Sigmoid colon (tissue), 7 donors: Measurements from ENCODE around the gene TTLL13. TPM values are rescaled to one million over a fixed set of nuclear protein-coding genes. Genes with fewer than 3 reads are reported as not detected.
A peak's percentile ranks its signal among the peaks of the same experiment; 100 is the strongest.

Experiments used
- DNase-seq: peaks from one replicate; pipeline ENCODE4 v3.0.0-alpha.2; 2019
- H3K27ac ChIP-seq, 4 donors: fragments of 200-600 bp; sonication (generic); one replicate each; pipeline ENCODE4 v1.5.1; 2016 to 2019; ENCODE audit warnings: mild to moderate bottlenecking in 1 of 4
- H3K27me3 ChIP-seq, 3 donors: fragments of 200-600 bp; sonication (generic); one replicate each; pipeline ENCODE4 v1.5.1; 2019; ENCODE audit warnings: mild to moderate bottlenecking in 1 of 3
- H3K36me3 ChIP-seq, 4 donors: fragments of 200-600 bp; sonication (generic); one replicate each; pipeline ENCODE4 v1.5.1; 2016 to 2019
- H3K4me1 ChIP-seq, 4 donors: fragments of 200-600 bp; sonication (generic); one replicate each; pipeline ENCODE4 v1.5.1; 2017 to 2019
- H3K4me3 ChIP-seq, 4 donors: fragments of 200-600 bp; sonication (generic); one replicate each; pipeline ENCODE4 v1.5.1; 2017 to 2019; ENCODE audit warnings: mild to moderate bottlenecking in 2 of 4, moderate library complexity in 1 of 4
- H3K9me3 ChIP-seq, 4 donors: fragments of 200-600 bp in 3 of 4; sonication (generic) in 3 of 4; one replicate each; pipeline versions ENCODE4 v1.5.1 to v1.6.1; 2013 to 2019
- CTCF ChIP-seq, 4 experiments: fragments of 450-650 bp in 3 of 4; fragments of 200-600 bp in 1 of 4; IDR thresholded peaks; one replicate each; pipeline ENCODE4 v1.5.1; 2016 to 2019; ENCODE audit warnings: antibody characterized with exemption in 4 of 4, mild to moderate bottlenecking in 3 of 4, moderate library complexity in 2 of 4
- EP300 ChIP-seq, 4 donors: sonication (generic); formaldehyde crosslinking; IDR thresholded peaks; one replicate each; pipeline ENCODE4 v1.6.1; 2017; ENCODE audit warnings: antibody characterized with exemption in 4 of 4
- POLR2A ChIP-seq, 2 donors: fragments of 450-650 bp; IDR thresholded peaks; one replicate each; pipeline ENCODE4 v1.6.1; 2016; ENCODE audit warnings: antibody characterized with exemption in 2 of 2, mild to moderate bottlenecking in 2 of 2, moderate library complexity in 2 of 2
- POLR2AphosphoS5 ChIP-seq, 4 donors: sonication (generic); formaldehyde crosslinking; IDR thresholded peaks; one replicate each; pipeline ENCODE4 v1.6.1; 2017; ENCODE audit warnings: antibody characterized with exemption in 4 of 4
- WGBS, 2 donors: extraction: QIAGEN DNeasy Blood & Tissue Kit; methylation state at CpG; one replicate each; pipeline ENCODE4 v1.1.7; 2013; 5-methylcytosine and 5-hydroxymethylcytosine counted together
- intact Hi-C: fragments of 100-400 bp; cut with DNase I; formaldehyde crosslinking; loops from one replicate; pipeline ENCODE4 v1.15.1; 2023
- polyA plus RNA-seq, 3 donors: library from polyadenylated mRNA; stranded (reverse); fragments of 200-250 nt; gene quantifications; one replicate each; pipeline ENCODE4 v1.2.3, GENCODE V29; 2013
- total RNA-seq, 4 donors: library from RNA; depleted of rRNA; stranded (reverse); fragments of >200 nt; gene quantifications; one replicate each; pipeline ENCODE4 v1.1.0, GENCODE V29; 2016
- donor health status: healthy with polysubstance abuse.
- donor health status: Bipolar disorder and iron deficiency.
- donor health status: healthy.

The TTLL13 gene
- total and polyA plus RNA-seq, 7 donors = 0.25 TPM; not detected in 6

GRCh38 chr15:90234096-90234988, 15.0 kb upstream of the TTLL13 start, which contains the start of gene GDPGP1:
Gene GDPGP1, plus strand, starts transcription at chr15:90234209. Its CDS starts 6,700 bp downstream, at chr15:90240909.
- intact Hi-C loops = loop anchor here (1.0 to 10.0 kb wide), 3 partner anchors 32 to 340 kb away; partner anchors contain the start of gene AP3S2

GRCh38 chr15:90239371-90239770, 10.0 kb upstream of the TTLL13 start:
- no peak for DNase-seq
- Histone ChIP-seq H3K27me3 (no peaks in the 10 kb centered on the region), H3K4me3 (no peak overlapping the region), H3K4me1 (peaks cover 0 to 10% (median 8%) of the 10 kb centered on the region in 4 donors), H3K36me3 (peaks cover 0 to 50% (median 8%) of the 10 kb centered on the region in 4 donors), H3K27ac (no peak overlapping the region), H3K9me3 (no peaks in the 10 kb centered on the region)
- 83 to 84% methylated on average over 3 of the region's 3 CpGs for WGBS, 2 donors
- TF ChIP-seq POLR2A (IDR thresholded peaks at IDR 0.05) (no peak), EP300 (IDR thresholded peaks at IDR 0.05) (no peak), CTCF (IDR thresholded peaks at IDR 0.05) (no peak), POLR2AphosphoS5 (IDR thresholded peaks at IDR 0.05) (no peak)
- intact Hi-C loops = loop anchor here (10.0 kb wide), 1 partner anchor 345 kb away; the partner anchor contains the start of gene AP3S2

More at GRCh38 chr15:90234096-90234988, 15.0 kb upstream of the TTLL13 start, which contains the start of gene GDPGP1:
- Histone ChIP-seq H3K4me1 (peaks cover 0 to 51% (median 44%) of the 10 kb centered on the region in 4 donors), H3K27me3 (no peaks in the 10 kb centered on the region), H3K27ac (peak within 1 kb of the TSS; percentile 87 to 96 (median 92)), H3K9me3 (no peaks in the 10 kb centered on the region), H3K4me3 (peak within 1 kb of the TSS; percentile 71 to 91 (median 83)), H3K36me3 (peaks cover 0 to 56% (median 13%) of the 10 kb centered on the region in 4 donors)
- TF ChIP-seq CTCF (IDR thresholded peaks at IDR 0.05) = no peak
- peak; percentile 84 to 97 (median 96) for TF ChIP-seq POLR2AphosphoS5 (IDR thresholded peaks at IDR 0.05)
- no peak for TF ChIP-seq EP300 (IDR thresholded peaks at IDR 0.05)
- peak; percentile 68 to 79 for TF ChIP-seq POLR2A (IDR thresholded peaks at IDR 0.05)
- WGBS, 2 donors = 1 to 5% methylated on average over 49 of the region's 49 CpGs
- DNase-seq = no peak

GRCh38 chr15:90240856-90241255, 8.5 kb upstream of the TTLL13 start:
- Histone ChIP-seq H3K27ac (no peak overlapping the region), H3K4me1 (no peaks in the 10 kb centered on the region), H3K27me3 (no peaks in the 10 kb centered on the region), H3K36me3 (peaks cover 0 to 48% (median 8%) of the 10 kb centered on the region in 4 donors), H3K9me3 (no peaks in the 10 kb centered on the region), H3K4me3 (no peak overlapping the region)
- intact Hi-C loops = no loop called here
- WGBS, 2 donors = 91% methylated on average over 8 of the region's 8 CpGs
- no peak for DNase-seq
- TF ChIP-seq POLR2AphosphoS5 (IDR thresholded peaks at IDR 0.05) (no peak), EP300 (IDR thresholded peaks at IDR 0.05) (no peak), CTCF (IDR thresholded peaks at IDR 0.05) (no peak), POLR2A (IDR thresholded peaks at IDR 0.05) (no peak)

GRCh38 chr15:90241343-90242192, 7.8 kb upstream of the TTLL13 start:
- Histone ChIP-seq H3K9me3 (no peaks in the 10 kb centered on the region), H3K27me3 (no peaks in the 10 kb centered on the region), H3K4me3 (no peak overlapping the region), H3K36me3 (peaks cover 0 to 41% (median 8%) of the 10 kb centered on the region in 4 donors), H3K27ac (no peak overlapping the region), H3K4me1 (no peaks in the 10 kb centered on the region)
- DNase-seq = no peak
- intact Hi-C loops = no loop called here
- TF ChIP-seq POLR2AphosphoS5 (IDR thresholded peaks at IDR 0.05) (no peak), CTCF (IDR thresholded peaks at IDR 0.05) (no peak), EP300 (IDR thresholded peaks at IDR 0.05) (no peak), POLR2A (IDR thresholded peaks at IDR 0.05) (no peak)
- 90 to 91% methylated on average over 22 of the region's 22 CpGs for WGBS, 2 donors
